ENCODE data around the gene ATP2C1. TPM values are rescaled to one million over a fixed set of nuclear protein-coding genes. Genes with fewer than 3 reads are reported as not detected.

The ATP2C1 gene
- total and polyA plus RNA-seq, 4 donors, result 41.4 to 126 (median 74.2) TPM

GRCh38 chr3:130960139-130960795, 66.4 kb downstream of the ATP2C1 start:
- Histone ChIP-seq H3K4me1 (ENCODE audit: control insufficient read depth in 5 of 5, insufficient read depth in 5 of 5, low read length in 5 of 5) (no peaks in the 10 kb centered on the region), H3K9me3 (ENCODE audit: control insufficient read depth in 4 of 4, insufficient read depth in 3 of 4, low read length in 3 of 4) (no peaks in the 10 kb centered on the region), H3K9ac (ENCODE audit: insufficient read depth in 1 of 2, low read length in 2 of 2) (no peak overlapping the region), H3K27me3 (ENCODE audit: control insufficient read depth in 3 of 3, insufficient read depth in 3 of 3, low read length in 2 of 3) (no peaks in the 10 kb centered on the region), H3K36me3 (ENCODE audit: control insufficient read depth in 4 of 4, insufficient read depth in 4 of 4, low read length in 4 of 4) (peaks cover 5 to 18% (median 12%) of the 10 kb centered on the region in 4 donors), H3K4me3 (no peak overlapping the region), H3K27ac (ENCODE audit: low read depth in 1 of 2, low read length in 1 of 2) (no peak overlapping the region)
- no peak for TF ChIP-seq CTCF (IDR thresholded peaks at IDR 0.05; ENCODE audit: control extremely low read depth, extremely low read depth)
- DNase-seq (no peak), ATAC-seq (ENCODE audit: insufficient read depth, low FRiP score) (no peak)
- 96 to 98% methylated on average over 5 of the region's 5 CpGs for WGBS, 2 donors

DNA sequence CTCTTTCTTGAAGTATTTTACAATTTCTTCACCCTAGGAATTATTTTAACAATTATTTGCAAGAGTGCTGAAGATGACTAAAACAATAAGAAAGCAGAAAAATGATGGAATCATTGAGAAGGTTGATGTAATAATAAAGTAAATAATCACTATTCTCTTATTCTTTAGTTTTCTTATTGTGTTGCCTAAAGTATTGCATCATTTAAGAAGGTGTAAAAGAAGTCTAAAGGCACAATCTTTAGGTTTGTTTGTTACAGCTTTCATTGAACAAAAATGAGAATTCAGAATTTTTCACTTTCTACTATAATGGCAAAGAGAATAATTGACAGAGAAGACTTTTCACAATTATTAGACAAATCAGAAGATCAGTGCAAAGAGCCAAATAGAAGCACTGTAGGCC, 67.6 kb downstream of the ATP2C1 start:
- no peak overlapping the region for H3K27ac ChIP-seq (ENCODE audit: low read depth in 1 of 2, low read length in 1 of 2)
- no peak overlapping the region for H3K4me3 ChIP-seq
- no peaks in the 10 kb centered on the region for H3K9me3 ChIP-seq (ENCODE audit: control insufficient read depth in 4 of 4, insufficient read depth in 3 of 4, low read length in 3 of 4)
- peaks cover 5 to 27% (median 13%) of the 10 kb centered on the region in 4 donors for H3K36me3 ChIP-seq (ENCODE audit: control insufficient read depth in 4 of 4, insufficient read depth in 4 of 4, low read length in 4 of 4)
- H3K27me3 ChIP-seq (ENCODE audit: control insufficient read depth in 3 of 3, insufficient read depth in 3 of 3, low read length in 2 of 3), result no peaks in the 10 kb centered on the region
- ATAC-seq (ENCODE audit: insufficient read depth, low FRiP score), result no peak
- no peak overlapping the region for H3K9ac ChIP-seq (ENCODE audit: insufficient read depth in 1 of 2, low read length in 2 of 2)
- no peaks in the 10 kb centered on the region for H3K4me1 ChIP-seq (ENCODE audit: control insufficient read depth in 5 of 5, insufficient read depth in 5 of 5, low read length in 5 of 5)
- no peak for TF ChIP-seq CTCF (IDR thresholded peaks at IDR 0.05; ENCODE audit: control extremely low read depth, extremely low read depth)
- no peak for DNase-seq

DNA sequence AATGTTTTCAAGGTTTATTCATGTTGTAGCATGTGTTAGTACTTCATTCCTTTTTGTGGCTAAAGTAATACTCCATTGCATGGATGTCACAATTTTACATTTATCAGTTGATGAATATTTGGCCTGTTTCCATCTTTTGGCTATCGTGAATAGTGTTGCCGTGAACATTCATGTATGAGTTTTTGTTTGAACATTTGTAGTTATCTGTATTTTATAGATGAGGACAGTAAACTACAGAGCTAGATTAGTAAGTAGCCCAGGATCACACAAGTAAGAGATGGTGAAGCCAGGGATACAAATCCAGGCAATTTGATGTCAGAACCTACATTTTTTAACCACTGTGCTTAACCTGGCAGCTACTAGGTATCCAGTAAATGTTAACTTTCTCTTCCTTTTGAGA, 69.6 kb downstream of the ATP2C1 start:
- no peaks in the 10 kb centered on the region for H3K27me3 ChIP-seq (ENCODE audit: control insufficient read depth in 3 of 3, insufficient read depth in 3 of 3, low read length in 2 of 3)
- DNase-seq, result no peak
- H3K36me3 ChIP-seq (ENCODE audit: control insufficient read depth in 4 of 4, insufficient read depth in 4 of 4, low read length in 4 of 4), result peaks cover 5 to 29% (median 16%) of the 10 kb centered on the region in 4 donors
- WGBS, 2 donors, result 84 to 90% methylated on average over 2 of the region's 2 CpGs
- no peak overlapping the region for H3K27ac ChIP-seq (ENCODE audit: low read depth in 1 of 2, low read length in 1 of 2)
- TF ChIP-seq CTCF (IDR thresholded peaks at IDR 0.05; ENCODE audit: control extremely low read depth, extremely low read depth), result no peak
- H3K4me1 ChIP-seq (ENCODE audit: control insufficient read depth in 5 of 5, insufficient read depth in 5 of 5, low read length in 5 of 5), result no peaks in the 10 kb centered on the region
- no peak overlapping the region for H3K4me3 ChIP-seq
- no peak for ATAC-seq (ENCODE audit: insufficient read depth, low FRiP score)
- H3K9ac ChIP-seq (ENCODE audit: insufficient read depth in 1 of 2, low read length in 2 of 2), result no peak overlapping the region
- no peaks in the 10 kb centered on the region for H3K9me3 ChIP-seq (ENCODE audit: control insufficient read depth in 4 of 4, insufficient read depth in 3 of 4, low read length in 3 of 4)

GRCh38 chr3:130963878-130964277, 70.0 kb downstream of the ATP2C1 start:
- DNase-seq (no peak), ATAC-seq (ENCODE audit: insufficient read depth, low FRiP score) (no peak)
- peaks cover 5 to 29% (median 16%) of the 10 kb centered on the region in 4 donors for H3K36me3 ChIP-seq (ENCODE audit: control insufficient read depth in 4 of 4, insufficient read depth in 4 of 4, low read length in 4 of 4)
- H3K4me1 ChIP-seq (ENCODE audit: control insufficient read depth in 5 of 5, insufficient read depth in 5 of 5, low read length in 5 of 5), result no peaks in the 10 kb centered on the region
- no peaks in the 10 kb centered on the region for H3K27me3 ChIP-seq (ENCODE audit: control insufficient read depth in 3 of 3, insufficient read depth in 3 of 3, low read length in 2 of 3)
- no peak overlapping the region for H3K4me3 ChIP-seq
- H3K9me3 ChIP-seq (ENCODE audit: control insufficient read depth in 4 of 4, insufficient read depth in 3 of 4, low read length in 3 of 4), result no peaks in the 10 kb centered on the region
- no peak overlapping the region for H3K27ac ChIP-seq (ENCODE audit: low read depth in 1 of 2, low read length in 1 of 2)
- WGBS, 2 donors, result 56 to 80% methylated on average over 3 of the region's 3 CpGs
- no peak for TF ChIP-seq CTCF (IDR thresholded peaks at IDR 0.05; ENCODE audit: control extremely low read depth, extremely low read depth)
- no peak overlapping the region for H3K9ac ChIP-seq (ENCODE audit: insufficient read depth in 1 of 2, low read length in 2 of 2)

Data from lung (tissue), 12 donors.